Stimulated activated CD8-positive, alpha-beta memory T cell treated with anti-CD3 and anti-CD28 coated beads, Interleukin-7, amount 100 ng/mL, for 4 hours (primary cell): ENCODE measurements around the gene USP19.

Source experiments
- DNase-seq, 2 donors: peaks; one replicate each; pipeline ENCODE4 v3.0.0-alpha.2; 2020; ENCODE audit warnings: low read depth in 2 of 2

USP19 gene

GRCh38 chr3:49098910-49099630, 21.6 kb downstream of the USP19 start:
- no peak for DNase-seq

DNA sequence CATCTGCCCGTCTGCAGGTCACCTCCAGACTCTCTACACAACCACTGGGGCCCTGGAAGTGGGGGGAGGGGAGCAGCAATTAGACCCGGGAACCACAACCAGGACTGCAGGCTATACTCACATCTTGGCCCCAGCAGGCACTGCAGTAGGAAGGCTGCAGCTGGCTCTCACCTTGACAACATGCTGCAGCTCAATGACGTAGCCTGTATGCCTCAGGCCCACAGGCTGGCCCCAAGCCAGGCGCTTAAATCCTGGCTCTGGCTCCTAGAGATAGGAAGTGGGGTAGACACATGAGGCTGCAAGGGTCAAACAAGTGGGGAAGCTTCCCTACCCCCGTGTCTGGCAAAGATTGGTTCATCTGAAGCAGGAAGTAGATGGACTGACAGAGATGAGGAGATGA, 22.2 kb downstream of the USP19 start:
- DNase-seq: no peak

DNA sequence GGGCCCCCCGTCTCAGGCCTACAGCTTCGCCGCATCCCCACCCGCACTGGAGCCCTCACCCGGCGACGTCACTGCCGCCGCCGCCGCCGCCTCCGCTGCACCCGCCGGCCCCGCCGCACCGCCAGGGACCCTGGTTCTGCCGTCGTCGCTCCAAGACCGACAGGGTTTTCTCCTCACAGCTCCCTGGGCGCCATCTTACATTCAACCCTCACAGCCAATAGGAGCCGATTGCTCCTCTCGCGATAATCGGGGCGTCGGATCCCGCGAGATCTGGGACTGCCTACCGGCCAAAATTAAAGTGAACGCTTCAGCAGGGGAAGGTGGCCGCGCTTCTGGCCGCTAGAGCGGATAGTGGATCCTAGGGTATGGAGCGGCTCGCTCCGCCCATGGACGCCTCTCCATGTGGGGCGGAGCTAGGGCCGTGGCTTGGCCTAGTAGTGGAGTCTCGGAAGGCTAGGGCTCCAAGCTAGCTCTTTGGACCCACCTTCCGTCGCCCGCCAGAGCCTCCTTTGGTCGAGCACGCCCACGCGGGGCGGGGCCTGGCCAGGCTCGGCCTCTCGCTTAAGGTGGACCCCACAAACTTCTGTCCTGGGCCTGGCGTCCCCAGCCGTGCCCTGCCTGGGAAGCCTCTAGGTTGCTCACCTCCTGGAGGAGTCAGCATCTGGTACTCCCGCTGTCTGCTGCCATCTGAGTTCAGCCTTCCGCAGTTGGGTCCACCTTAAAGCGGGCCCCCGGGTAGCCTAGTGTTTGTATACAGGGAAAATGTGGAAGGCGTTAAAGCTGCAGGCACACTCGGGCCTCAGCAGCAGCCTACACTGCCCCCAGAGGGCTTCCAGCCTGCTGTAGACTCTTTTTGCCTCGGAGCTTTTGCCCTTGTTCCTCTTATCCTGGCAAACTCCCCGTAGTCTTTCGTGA, 26.5 kb downstream of the USP19 start, which contains the start of gene QRICH1:
TSS of gene QRICH1 (minus strand) at position 219 of the 915 bp plus-strand sequence. CDS start 17,054 bp downstream, outside the sequence.
- DNase-seq: peak; percentile 90 to 94

GRCh38 chr3:49092938-49093852, 27.4 kb downstream of the USP19 start:
- peak; percentile 46 to 75 for DNase-seq

- no peak for DNase-seq
These were observed 39.2 kb downstream of the USP19 start for GRCh38 chr3:49081429-49081828.

DNA sequence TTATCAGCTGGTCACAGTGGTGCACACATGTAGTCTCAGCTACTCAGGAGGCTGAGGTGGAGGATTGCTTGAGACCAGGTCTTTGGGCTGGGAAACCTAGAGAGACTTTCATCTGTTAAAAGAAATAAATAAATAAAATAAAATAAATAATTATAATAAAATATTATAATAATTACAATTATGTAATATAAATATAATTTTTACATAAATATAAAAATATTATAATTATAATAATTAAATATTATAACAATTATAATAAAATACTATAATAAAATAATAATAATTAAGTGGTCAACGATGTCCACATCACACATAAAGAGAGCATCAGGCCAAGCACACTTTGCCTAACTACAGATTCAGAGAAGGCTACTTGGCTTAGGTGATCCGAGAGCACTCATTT, 41.4 kb downstream of the USP19 start:
- no peak for DNase-seq

GRCh38 chr3:49076646-49077045, 44.0 kb downstream of the USP19 start:
- no peak for DNase-seq

- DNase-seq: no peak
These were observed 44.5 kb downstream of the USP19 start for GRCh38 chr3:49076116-49076515.
